ENCODE data around the gene ATAT1. TPM values are rescaled to one million over a fixed set of nuclear protein-coding genes. Genes with fewer than 3 reads are reported as not detected.
A peak's percentile ranks its signal among the peaks of the same experiment; 100 is the strongest.

ATAT1 gene
- total and polyA plus RNA-seq, 2 of the 13 experiments (the other 11 are each of a cell fraction or from before 2014, with no cell fraction given) = 9.2 to 23.6 TPM

DNA sequence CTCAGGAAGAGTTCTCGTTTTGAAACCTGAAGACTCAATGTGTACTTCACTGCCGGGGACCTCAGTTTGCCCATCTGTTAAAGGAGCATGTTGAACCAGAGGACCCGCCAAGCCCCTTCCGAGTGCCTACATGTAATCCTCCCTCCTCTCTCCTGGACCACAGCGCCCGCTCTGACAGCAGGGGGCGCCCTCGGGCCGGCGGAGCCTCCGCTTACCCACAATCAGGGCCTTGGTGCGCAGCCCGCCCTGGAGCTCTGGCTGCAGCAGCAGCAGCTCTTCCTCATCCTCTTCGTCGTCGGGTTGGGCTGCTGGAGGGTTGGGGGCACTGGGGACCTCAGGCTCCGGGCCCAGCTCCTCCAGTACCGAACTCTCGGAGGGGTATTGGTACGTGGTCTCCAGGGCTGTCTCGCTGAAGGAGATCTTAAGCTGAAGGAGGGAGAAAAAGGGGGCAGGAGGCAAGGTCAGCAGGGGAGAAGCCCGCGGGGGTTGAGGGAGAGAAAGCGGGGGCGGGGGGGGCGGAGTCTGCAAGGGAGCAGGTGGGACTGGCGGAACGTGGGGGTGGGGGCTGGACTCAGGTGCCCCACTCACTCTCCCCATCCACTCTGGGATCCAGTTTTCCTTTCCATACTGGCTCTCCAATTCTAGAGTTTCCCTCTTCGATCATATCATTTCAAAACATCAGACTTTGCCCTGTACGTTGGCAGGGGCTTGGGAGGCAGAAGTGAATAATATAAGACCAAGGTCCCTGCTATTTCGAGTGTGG is 52.5 kb downstream of the ATAT1 start (continued):
- TF ChIP-seq KAT8 (CRISPR knock-in tag; IDR thresholded peaks at IDR 0.05) = 0 out of 2 replicates have a peak, but pooled peaks have one; percentile 40
- peak; percentile 70 for TF ChIP-seq ZMYM4 (CRISPR knock-in tag; IDR thresholded peaks at IDR 0.05)
- no peak for TF ChIP-seq KDM5A (IDR thresholded peaks at IDR 0.05; ENCODE audit: borderline replicate concordance, low read length)
- no peak for TF ChIP-seq EHMT2 (IDR thresholded peaks at IDR 0.05; ENCODE audit: borderline replicate concordance, low read depth, low read length)
- TF ChIP-seq ZNF143 (CRISPR knock-in tag; IDR thresholded peaks at IDR 0.05) = peak; percentile 59; the same call in 1 of the 2 replicates
- no peak for TF ChIP-seq PAWR (CRISPR knock-in tag; IDR thresholded peaks at IDR 0.05; ENCODE audit: borderline replicate concordance)
- peak; percentile 89 for TF ChIP-seq SMC3 (IDR thresholded peaks at IDR 0.05; ENCODE audit: low read length)
- TF ChIP-seq ZBTB1 (CRISPR knock-in tag; IDR thresholded peaks at IDR 0.05; ENCODE audit: borderline replicate concordance) = no peak
- TF ChIP-seq ISL2 (CRISPR knock-in tag; IDR thresholded peaks at IDR 0.05) = peak; percentile 69
- no peak for TF ChIP-seq FLYWCH1 (CRISPR knock-in tag; IDR thresholded peaks at IDR 0.05)
- TF ChIP-seq DPF2 (CRISPR knock-in tag; IDR thresholded peaks at IDR 0.05; ENCODE audit: borderline replicate concordance, low read depth) = no peak
- 0 out of 2 replicates have a peak, but pooled peaks have one; percentile 3 for TF ChIP-seq EEA1 (CRISPR knock-in tag; IDR thresholded peaks at IDR 0.05; ENCODE audit: borderline replicate concordance)
- TF ChIP-seq SP5 (CRISPR knock-in tag; IDR thresholded peaks at IDR 0.05; ENCODE audit: borderline replicate concordance, low read depth) = 0 out of 2 replicates have a peak, but pooled peaks have one; percentile 42
- no peak for TF ChIP-seq ZNF383 (CRISPR knock-in tag; IDR thresholded peaks at IDR 0.05; ENCODE audit: borderline replicate concordance)
- TF ChIP-seq CENPX (CRISPR knock-in tag; IDR thresholded peaks at IDR 0.05) = no peak
- no peak; the same call in 1 of the 2 replicates for TF ChIP-seq YEATS4 (CRISPR knock-in tag; IDR thresholded peaks at IDR 0.05; ENCODE audit: borderline replicate concordance)
- no peak for TF ChIP-seq ATM (IDR thresholded peaks at IDR 0.05; ENCODE audit: borderline replicate concordance)
- 0 out of 2 replicates have a peak, but pooled peaks have one; percentile 35 for TF ChIP-seq ZSCAN29 (CRISPR knock-in tag; conservative IDR thresholded peaks at IDR 0.05)
- TF ChIP-seq, protein P1, sequence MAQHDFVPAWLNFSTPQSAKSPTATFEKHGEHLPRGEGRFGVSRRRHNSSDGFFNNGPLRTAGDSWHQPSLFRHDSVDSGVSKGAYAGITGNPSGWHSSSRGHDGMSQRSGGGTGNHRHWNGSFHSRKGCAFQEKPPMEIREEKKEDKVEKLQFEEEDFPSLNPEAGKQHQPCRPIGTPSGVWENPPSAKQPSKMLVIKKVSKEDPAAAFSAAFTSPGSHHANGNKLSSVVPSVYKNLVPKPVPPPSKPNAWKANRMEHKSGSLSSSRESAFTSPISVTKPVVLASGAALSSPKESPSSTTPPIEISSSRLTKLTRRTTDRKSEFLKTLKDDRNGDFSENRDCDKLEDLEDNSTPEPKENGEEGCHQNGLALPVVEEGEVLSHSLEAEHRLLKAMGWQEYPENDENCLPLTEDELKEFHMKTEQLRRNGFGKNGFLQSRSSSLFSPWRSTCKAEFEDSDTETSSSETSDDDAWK (CRISPR knock-in tag; IDR thresholded peaks at IDR 0.05) = no peak
- no peak for TF ChIP-seq REL (CRISPR knock-in tag; conservative IDR thresholded peaks at IDR 0.05)
- TF ChIP-seq ZNF562 (CRISPR knock-in tag; IDR thresholded peaks at IDR 0.05; ENCODE audit: borderline replicate concordance) = no peak
- TF ChIP-seq SUZ12 (IDR thresholded peaks at IDR 0.05; ENCODE audit: low read depth, low read length) = no peak
- peak; percentile 31; the same call in 1 of the 2 replicates for TF ChIP-seq FOXK1 (CRISPR knock-in tag; IDR thresholded peaks at IDR 0.05; ENCODE audit: borderline replicate concordance, low read depth)
- TF ChIP-seq ZNF24 (IDR thresholded peaks at IDR 0.05) = 0 out of 2 replicates have a peak, but pooled peaks have one; percentile 36
- peak; percentile 62 for TF ChIP-seq JARID2 (CRISPR knock-in tag; IDR thresholded peaks at IDR 0.05; ENCODE audit: insufficient replicate concordance)
- TF ChIP-seq ETV6 (CRISPR knock-in tag; conservative IDR thresholded peaks at IDR 0.05) = peak; percentile 88; the same call in 1 of the 2 replicates
- TF ChIP-seq ZNF251 (CRISPR knock-in tag; IDR thresholded peaks at IDR 0.05) = no peak
- TF ChIP-seq ZNF563 (CRISPR knock-in tag; IDR thresholded peaks at IDR 0.05) = no peak
- peak; percentile 80 for TF ChIP-seq SAP130 (CRISPR knock-in tag; IDR thresholded peaks at IDR 0.05; ENCODE audit: low read depth)
- TF ChIP-seq NFIB (CRISPR knock-in tag; IDR thresholded peaks at IDR 0.05; ENCODE audit: borderline replicate concordance) = no peak
